H9 (cell line): Measurements from ENCODE around the gene SNED1. TPM values are rescaled to one million over a fixed set of nuclear protein-coding genes. Genes with fewer than 3 reads are reported as not detected.

Source experiments
- DNase-seq: peaks from one replicate; pipeline ENCODE4 v3.0.0-alpha.2; 2017
- H2AFZ ChIP-seq: one replicate; pipeline ENCODE4 v1.6.1; 2013; ENCODE audit warnings: mild to moderate bottlenecking, low read length, control low read depth, moderate library complexity
- H2AK5ac ChIP-seq: 2 replicates; pipeline ENCODE4 v1.6.1; 2013; ENCODE audit warnings: low read length, control low read depth, mixed read lengths; ENCODE audit not compliant: insufficient read length
- H2BK120ac ChIP-seq: one replicate; pipeline ENCODE4 v1.6.1; 2013; ENCODE audit warnings: low read depth, mild to moderate bottlenecking, low read length, control low read depth, inconsistent platforms; ENCODE audit not compliant: poor library complexity, severe bottlenecking
- H2BK12ac ChIP-seq: 2 replicates; pipeline ENCODE4 v1.6.1; 2013; ENCODE audit warnings: low read length, control low read depth, mixed read lengths, low read depth; ENCODE audit not compliant: insufficient read length
- H2BK15ac ChIP-seq: 2 replicates; pipeline ENCODE4 v1.6.1; 2013; ENCODE audit warnings: low read depth, low read length, control low read depth
- H2BK20ac ChIP-seq: one replicate; pipeline ENCODE4 v1.6.1; 2013; ENCODE audit warnings: low read depth, mild to moderate bottlenecking, low read length, control low read depth, inconsistent platforms; ENCODE audit not compliant: poor library complexity, severe bottlenecking
- H2BK5ac ChIP-seq: 2 replicates; pipeline ENCODE4 v1.6.1; 2013; ENCODE audit warnings: low read length, control low read depth, mixed read lengths; ENCODE audit not compliant: insufficient read length
- H3K14ac ChIP-seq: 2 replicates; pipeline ENCODE4 v1.6.1; 2013; ENCODE audit warnings: low read length, control low read depth; ENCODE audit not compliant: insufficient read depth
- H3K18ac ChIP-seq: 2 replicates; pipeline ENCODE4 v1.6.1; 2013; ENCODE audit warnings: low read depth, mild to moderate bottlenecking, mixed read lengths, low read length, control low read depth; ENCODE audit not compliant: insufficient read length
- H3K23ac ChIP-seq: 2 replicates; pipeline ENCODE4 v1.6.1; 2013; ENCODE audit warnings: low read length, control low read depth, mixed read lengths, low read depth; ENCODE audit not compliant: insufficient read length
- H3K23me2 ChIP-seq: 2 replicates; pipeline ENCODE4 v1.6.1; 2013; ENCODE audit warnings: low read depth, mild to moderate bottlenecking, mixed read lengths, low read length, control low read depth; ENCODE audit not compliant: insufficient read length, poor library complexity, severe bottlenecking
- H3K27ac ChIP-seq: 2 replicates; pipeline ENCODE4 v1.5.1; 2013; ENCODE audit warnings: low read length, control low read depth, mixed read lengths, low read depth; ENCODE audit not compliant: insufficient read length
- H3K27me3 ChIP-seq: 2 replicates; pipeline ENCODE4 v1.6.1; 2013; ENCODE audit warnings: low read length, control low read depth, inconsistent platforms; ENCODE audit not compliant: insufficient read depth
- H3K4ac ChIP-seq: 2 replicates; pipeline ENCODE4 v1.6.1; 2013; ENCODE audit warnings: low read depth, mild to moderate bottlenecking, control low read depth, inconsistent platforms, low read length, moderate library complexity
- H3K4me1 ChIP-seq: 2 replicates; pipeline ENCODE4 v1.6.1; 2013; ENCODE audit warnings: low read length, control low read depth, inconsistent platforms; ENCODE audit not compliant: insufficient read depth
- H3K4me2 ChIP-seq: 2 replicates; pipeline ENCODE4 v1.6.1; 2013; ENCODE audit warnings: low read length, control low read depth, mixed read lengths; ENCODE audit not compliant: insufficient read length, insufficient read depth
- H3K56ac ChIP-seq: 2 replicates; pipeline ENCODE4 v1.6.1; 2013; ENCODE audit warnings: low read depth, mild to moderate bottlenecking, mixed read lengths, low read length, control low read depth; ENCODE audit not compliant: insufficient read length
- H3K79me1 ChIP-seq: 2 replicates; pipeline ENCODE4 v1.6.1; 2013; ENCODE audit warnings: low read depth, mild to moderate bottlenecking, moderate library complexity, low read length, control low read depth, inconsistent platforms; ENCODE audit not compliant: insufficient read depth, poor library complexity, severe bottlenecking
- H3K79me2 ChIP-seq: 2 replicates; pipeline ENCODE4 v1.6.1; 2013; ENCODE audit warnings: low read length, control low read depth, inconsistent platforms; ENCODE audit not compliant: insufficient read depth
- H3K9ac ChIP-seq: 2 replicates; pipeline ENCODE4 v1.6.1; 2013; ENCODE audit warnings: low read length, control low read depth, mixed read lengths; ENCODE audit not compliant: insufficient read length; ENCODE audit errors: extremely low read depth
- H3K9me3 ChIP-seq: one replicate; pipeline ENCODE4 v1.6.1; 2013; ENCODE audit warnings: low read depth, low read length, inconsistent platforms; ENCODE audit not compliant: control insufficient read depth
- H3T11ph ChIP-seq: one replicate; pipeline ENCODE4 v1.6.1; 2013; ENCODE audit warnings: mild to moderate bottlenecking, low read length, control low read depth, inconsistent platforms
- H4K20me1 ChIP-seq: one replicate; pipeline ENCODE4 v1.6.1; 2013; ENCODE audit not compliant: control insufficient read depth, insufficient read length, insufficient read depth
- H4K5ac ChIP-seq: 2 replicates; pipeline ENCODE4 v1.6.1; 2013; ENCODE audit warnings: low read depth, mild to moderate bottlenecking, mixed read lengths, low read length, control low read depth; ENCODE audit not compliant: insufficient read length
- H4K8ac ChIP-seq: replicated peaks from 2 replicates; pipeline ENCODE4 v1.6.1; 2013; ENCODE audit warnings: low read length, control low read depth, mixed read lengths, low read depth; ENCODE audit not compliant: insufficient read length
- H4K91ac ChIP-seq: 2 replicates; pipeline ENCODE4 v1.6.1; 2013; ENCODE audit warnings: low read depth, mild to moderate bottlenecking, moderate library complexity, mixed read lengths, low read length, control low read depth; ENCODE audit not compliant: insufficient read length
- H3K27ac Mint-ChIP-seq, 3 experiments: 2 replicates in 2 of 3; 3 replicates in 1 of 3; pipeline ENCODE4 v1.8.0; 2020 to 2021; ENCODE audit warnings: mixed read lengths in 3 of 3, mild to moderate bottlenecking in 1 of 3, moderate library complexity in 1 of 3
- H3K27me3 Mint-ChIP-seq: 2 replicates; pipeline ENCODE4 v1.8.0; 2021; ENCODE audit warnings: low read depth, mild to moderate bottlenecking, moderate library complexity, mixed read lengths
- H3K36me3 Mint-ChIP-seq, 3 experiments: 2 replicates in 2 of 3; 3 replicates in 1 of 3; pipeline ENCODE4 v1.8.0; 2020 to 2021; ENCODE audit warnings: low read depth in 3 of 3, mixed read lengths in 3 of 3; ENCODE audit not compliant: insufficient read depth in 1 of 3
- H3K4me1 Mint-ChIP-seq, 2 experiments: 2 replicates each; pipeline ENCODE4 v1.8.0; 2020; ENCODE audit warnings: mixed read lengths in 2 of 2
- H3K4me3 Mint-ChIP-seq, 2 experiments: 2 replicates in 1 of 2; 3 replicates in 1 of 2; pipeline ENCODE4 v1.8.0; 2020 to 2021; ENCODE audit warnings: mild to moderate bottlenecking in 2 of 2, mixed read lengths in 2 of 2, moderate library complexity in 1 of 2
- H3K9me3 Mint-ChIP-seq, 2 experiments: 2 replicates in 1 of 2; 3 replicates in 1 of 2; pipeline ENCODE4 v1.8.0; 2020; ENCODE audit warnings: mild to moderate bottlenecking in 2 of 2, mixed read lengths in 2 of 2, moderate library complexity in 1 of 2
- WGBS: extraction: QIAGEN DNeasy Blood & Tissue Kit; methylation state at CpG from one replicate; pipeline ENCODE4 v1.1.7; 2013; ENCODE audit warnings: missing lambda C conversion rate, low lambda C conversion rate, mixed read lengths; ENCODE audit not compliant: insufficient read length; ENCODE audit errors: extremely low coverage; 5-methylcytosine and 5-hydroxymethylcytosine counted together
- total RNA-seq: library from RNA; stranded (reverse); gene quantifications from 2 replicates; pipeline ENCODE4 v1.2.1, GENCODE V29; 2021
- TF ChIP-seq, protein P1 (sequence below): fragments of 200-600 bp; sonication (generic); conservative IDR thresholded peaks from 3 replicates; pipeline ENCODE4 v1.8.0; 2021; ENCODE audit warnings: antibody characterized with exemption, mild to moderate bottlenecking

SNED1 gene
- total RNA-seq, 1 experiment from 2014 or later, result 2.5 TPM

DNA sequence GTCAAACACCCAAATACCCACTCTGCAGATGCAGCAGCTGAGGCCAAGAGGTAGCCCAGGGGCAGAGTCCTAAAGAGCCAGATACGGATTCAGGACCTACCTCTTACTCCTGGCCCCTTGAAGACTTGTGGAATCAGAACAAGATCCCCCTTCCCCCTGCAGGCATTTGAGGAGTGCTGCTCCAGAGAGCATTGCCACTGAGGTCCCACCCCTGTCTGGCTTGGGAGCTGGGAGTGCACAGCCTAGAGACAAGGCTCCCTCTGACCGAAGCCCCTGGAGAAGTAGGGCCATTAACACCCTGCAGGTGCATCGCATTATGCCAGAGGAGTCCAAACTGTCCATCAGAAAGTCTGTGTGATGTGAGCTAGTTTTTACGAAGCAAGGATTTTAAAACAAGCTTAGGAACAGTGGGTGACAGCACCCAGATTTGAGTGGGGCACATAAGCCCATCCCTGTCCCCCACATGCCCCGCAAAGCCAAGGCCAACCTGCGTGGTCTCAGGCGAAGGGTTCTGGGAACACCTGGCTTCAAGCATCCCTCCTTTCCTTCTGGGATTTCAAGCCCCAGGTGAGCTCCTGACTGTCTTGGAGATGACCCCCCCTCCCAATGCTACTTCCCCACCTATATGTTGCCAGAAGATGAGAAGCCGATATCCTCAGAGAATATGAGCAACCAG, 55.3 kb downstream of the SNED1 start:
- Histone ChIP-seq H4K8ac (no peak overlapping the region), H2AFZ (no peak overlapping the region), H3K9me3 (no peaks in the 10 kb centered on the region), H4K20me1 (no peaks in the 10 kb centered on the region), H2BK120ac (no peak overlapping the region), H2BK12ac (no peak overlapping the region), H3K56ac (no peak overlapping the region), H3T11ph (no peak overlapping the region), H3K23me2 (no peaks in the 10 kb centered on the region), H3K79me1 (no peaks in the 10 kb centered on the region), H3K4me2 (no peak overlapping the region), H2BK20ac (no peak overlapping the region), H3K14ac (no peak overlapping the region), H4K91ac (no peak overlapping the region), H3K4ac (no peak overlapping the region), H4K5ac (no peak overlapping the region), H3K23ac (no peak overlapping the region), H3K18ac (no peak overlapping the region), H3K9ac (no peak overlapping the region), H2AK5ac (no peak overlapping the region), H2BK5ac (no peak overlapping the region), H3K4me1 (no peaks in the 10 kb centered on the region), H3K79me2 (no peaks in the 10 kb centered on the region), H2BK15ac (no peak overlapping the region), H3K27me3 (no peaks in the 10 kb centered on the region), H3K27ac (no peak overlapping the region)
- Mint-ChIP-seq H3K9me3 (no peaks in the 10 kb centered on the region; a peak in 1 of 5 replicates), H3K27ac (no peak overlapping the region), H3K4me3 (no peak overlapping the region), H3K36me3 (no peaks in the 10 kb centered on the region), H3K4me1 (no peaks in the 10 kb centered on the region), H3K27me3 (peaks cover 15% of the 10 kb centered on the region)
- TF ChIP-seq, protein P1, sequence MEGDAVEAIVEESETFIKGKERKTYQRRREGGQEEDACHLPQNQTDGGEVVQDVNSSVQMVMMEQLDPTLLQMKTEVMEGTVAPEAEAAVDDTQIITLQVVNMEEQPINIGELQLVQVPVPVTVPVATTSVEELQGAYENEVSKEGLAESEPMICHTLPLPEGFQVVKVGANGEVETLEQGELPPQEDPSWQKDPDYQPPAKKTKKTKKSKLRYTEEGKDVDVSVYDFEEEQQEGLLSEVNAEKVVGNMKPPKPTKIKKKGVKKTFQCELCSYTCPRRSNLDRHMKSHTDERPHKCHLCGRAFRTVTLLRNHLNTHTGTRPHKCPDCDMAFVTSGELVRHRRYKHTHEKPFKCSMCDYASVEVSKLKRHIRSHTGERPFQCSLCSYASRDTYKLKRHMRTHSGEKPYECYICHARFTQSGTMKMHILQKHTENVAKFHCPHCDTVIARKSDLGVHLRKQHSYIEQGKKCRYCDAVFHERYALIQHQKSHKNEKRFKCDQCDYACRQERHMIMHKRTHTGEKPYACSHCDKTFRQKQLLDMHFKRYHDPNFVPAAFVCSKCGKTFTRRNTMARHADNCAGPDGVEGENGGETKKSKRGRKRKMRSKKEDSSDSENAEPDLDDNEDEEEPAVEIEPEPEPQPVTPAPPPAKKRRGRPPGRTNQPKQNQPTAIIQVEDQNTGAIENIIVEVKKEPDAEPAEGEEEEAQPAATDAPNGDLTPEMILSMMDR, result no peak
- no CpG with 5 or more reads among the region's 8 CpGs for WGBS
- DNase-seq, result no peak
